Measurements from ENCODE around the gene TTN. TPM values are rescaled to one million over a fixed set of nuclear protein-coding genes. Genes with fewer than 3 reads are reported as not detected.

Gene TTN
- polyA plus RNA-seq, 4 donors, result 0.36 to 1.5 (median 0.76) TPM

DNA sequence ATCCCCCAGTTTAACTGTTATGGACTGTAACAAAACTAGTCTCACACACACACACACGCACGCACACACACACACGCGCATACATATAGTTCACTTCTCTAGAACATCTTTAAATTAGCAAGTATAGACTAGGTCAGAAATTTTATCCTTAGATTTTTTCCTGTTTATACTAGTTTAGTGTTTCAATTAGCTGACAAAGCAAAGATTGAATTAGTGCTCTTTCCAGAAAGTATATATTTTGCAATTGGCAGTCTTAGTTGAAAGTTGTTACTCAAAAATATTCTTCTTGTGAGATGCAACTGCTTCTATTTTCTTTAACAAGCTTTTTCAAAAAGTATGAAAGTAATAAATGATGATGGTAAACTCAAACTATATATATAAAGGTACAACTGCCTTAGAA lies 304.5 kb downstream of the TTN start:
- FAIRE-seq (no peak), DNase-seq (no peak)
- no peaks in the 10 kb centered on the region for H3K27me3 ChIP-seq (ENCODE audit: control insufficient read depth in 3 of 3, insufficient read depth in 3 of 3, low read length in 3 of 3)
- 97 to 99% (median 99%) methylated on average over 4 of the region's 4 CpGs for WGBS, 3 donors
- H3K4me1 ChIP-seq (ENCODE audit: control insufficient read depth in 3 of 3, insufficient read depth in 2 of 3, low read depth in 1 of 3, low read length in 2 of 3), result no peaks in the 10 kb centered on the region
- H3K36me3 ChIP-seq (ENCODE audit: control insufficient read depth in 3 of 3, insufficient read depth in 2 of 3, low read depth in 1 of 3, low read length in 3 of 3), result peaks cover 0 to 13% (median 12%) of the 10 kb centered on the region in 3 donors
- H3K4me3 ChIP-seq (ENCODE audit: low read depth in 1 of 3, low read length in 3 of 3), result no peak overlapping the region
- H3K27ac ChIP-seq (ENCODE audit: low read depth in 1 of 3, low read length in 2 of 3), result no peak overlapping the region
- H3K9me3 ChIP-seq (ENCODE audit: control insufficient read depth in 2 of 2, insufficient read depth in 1 of 2, low read depth in 1 of 2, low read length in 1 of 2), result no peaks in the 10 kb centered on the region

DNA sequence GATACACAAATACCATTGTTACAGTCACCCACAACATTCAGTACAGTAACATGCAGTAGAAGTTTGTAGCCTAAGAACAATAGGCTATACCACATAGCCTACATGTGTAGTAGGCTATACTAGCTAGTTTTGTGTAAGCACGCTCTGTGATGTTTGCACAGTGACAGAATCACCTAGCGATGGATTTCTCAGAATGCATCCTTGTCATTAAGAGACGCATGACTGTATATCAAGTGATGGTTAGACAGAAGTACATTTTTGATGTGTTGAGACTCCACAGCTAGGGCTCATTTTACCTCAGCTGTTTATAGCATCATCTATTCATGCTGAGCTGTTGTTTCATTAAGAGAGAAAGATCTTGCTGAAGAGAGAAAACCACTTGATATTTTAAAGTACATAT lies 307.6 kb downstream of the TTN start:
- no peaks in the 10 kb centered on the region for H3K27me3 ChIP-seq (ENCODE audit: control insufficient read depth in 3 of 3, insufficient read depth in 3 of 3, low read length in 3 of 3)
- no peaks in the 10 kb centered on the region for H3K4me1 ChIP-seq (ENCODE audit: control insufficient read depth in 3 of 3, insufficient read depth in 2 of 3, low read depth in 1 of 3, low read length in 2 of 3)
- H3K36me3 ChIP-seq (ENCODE audit: control insufficient read depth in 3 of 3, insufficient read depth in 2 of 3, low read depth in 1 of 3, low read length in 3 of 3), result peaks cover 13 to 20% (median 13%) of the 10 kb centered on the region in 3 donors
- no peak for FAIRE-seq
- H3K4me3 ChIP-seq (ENCODE audit: low read depth in 1 of 3, low read length in 3 of 3), result no peak overlapping the region
- H3K27ac ChIP-seq (ENCODE audit: low read depth in 1 of 3, low read length in 2 of 3), result no peak overlapping the region
- no peak for DNase-seq
- WGBS, 3 donors, result 95 to 97% (median 95%) methylated on average over 3 of the region's 3 CpGs
- H3K9me3 ChIP-seq (ENCODE audit: control insufficient read depth in 2 of 2, insufficient read depth in 1 of 2, low read depth in 1 of 2, low read length in 1 of 2), result no peaks in the 10 kb centered on the region

DNA sequence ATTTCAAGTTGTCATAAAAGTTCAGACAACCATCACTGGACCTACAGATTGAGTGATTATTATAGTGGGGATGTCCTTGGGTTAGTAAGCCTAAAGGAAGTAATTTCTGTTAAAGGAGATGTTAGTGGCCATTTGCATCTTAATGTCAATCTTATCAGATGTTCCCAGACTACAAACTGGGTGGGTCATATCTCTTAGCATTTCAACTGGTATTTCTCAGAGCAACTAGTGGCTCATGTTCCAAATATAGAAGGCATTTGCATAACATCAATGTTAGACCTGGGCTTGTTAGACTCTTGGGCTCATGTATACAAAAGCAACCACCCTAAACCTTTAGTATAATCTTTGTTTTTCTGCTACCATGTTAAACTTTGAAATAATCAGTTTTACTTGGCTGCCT lies 309.1 kb downstream of the TTN start:
- H3K27ac ChIP-seq (ENCODE audit: low read depth in 1 of 3, low read length in 2 of 3), result no peak overlapping the region
- DNase-seq (no peak), FAIRE-seq (no peak)
- H3K4me1 ChIP-seq (ENCODE audit: control insufficient read depth in 3 of 3, insufficient read depth in 2 of 3, low read depth in 1 of 3, low read length in 2 of 3), result no peaks in the 10 kb centered on the region
- no peak overlapping the region for H3K4me3 ChIP-seq (ENCODE audit: low read depth in 1 of 3, low read length in 3 of 3)
- peaks cover 20 to 22% (median 20%) of the 10 kb centered on the region in 3 donors for H3K36me3 ChIP-seq (ENCODE audit: control insufficient read depth in 3 of 3, insufficient read depth in 2 of 3, low read depth in 1 of 3, low read length in 3 of 3)
- H3K9me3 ChIP-seq (ENCODE audit: control insufficient read depth in 2 of 2, insufficient read depth in 1 of 2, low read depth in 1 of 2, low read length in 1 of 2), result no peaks in the 10 kb centered on the region
- no peaks in the 10 kb centered on the region for H3K27me3 ChIP-seq (ENCODE audit: control insufficient read depth in 3 of 3, insufficient read depth in 3 of 3, low read length in 3 of 3)

DNA sequence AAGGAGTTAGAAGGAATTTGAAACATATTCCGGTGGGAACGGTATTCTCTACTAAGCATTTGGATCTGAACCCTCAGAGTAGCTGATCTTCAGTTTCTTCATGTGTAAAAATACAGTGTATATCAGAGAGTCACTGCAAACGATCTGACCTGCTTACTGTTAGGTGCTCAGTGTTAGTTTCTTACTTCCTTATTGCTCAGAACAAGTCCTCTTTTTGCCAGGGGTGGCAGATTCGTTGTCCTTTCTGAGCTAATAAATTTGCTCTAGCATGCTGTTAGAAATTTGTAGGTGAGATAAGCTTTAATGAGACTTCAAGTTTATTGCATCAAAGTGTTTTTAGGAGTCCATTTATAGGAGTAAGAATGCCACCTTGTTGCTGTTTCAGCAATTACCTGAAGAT lies 311.2 kb downstream of the TTN start:
- H3K27ac ChIP-seq (ENCODE audit: low read depth in 1 of 3, low read length in 2 of 3), result no peak overlapping the region
- no peaks in the 10 kb centered on the region for H3K4me1 ChIP-seq (ENCODE audit: control insufficient read depth in 3 of 3, insufficient read depth in 2 of 3, low read depth in 1 of 3, low read length in 2 of 3)
- no peaks in the 10 kb centered on the region for H3K9me3 ChIP-seq (ENCODE audit: control insufficient read depth in 2 of 2, insufficient read depth in 1 of 2, low read depth in 1 of 2, low read length in 1 of 2)
- H3K4me3 ChIP-seq (ENCODE audit: low read depth in 1 of 3, low read length in 3 of 3), result no peak overlapping the region
- H3K36me3 ChIP-seq (ENCODE audit: control insufficient read depth in 3 of 3, insufficient read depth in 2 of 3, low read depth in 1 of 3, low read length in 3 of 3), result peaks cover 20 to 28% (median 25%) of the 10 kb centered on the region in 3 donors
- FAIRE-seq (no peak), DNase-seq (peak; percentile 23 to 69)
- H3K27me3 ChIP-seq (ENCODE audit: control insufficient read depth in 3 of 3, insufficient read depth in 3 of 3, low read length in 3 of 3), result no peaks in the 10 kb centered on the region
- 14 to 58% (median 32%) methylated on average over 4 of the region's 4 CpGs for WGBS, 3 donors

DNA sequence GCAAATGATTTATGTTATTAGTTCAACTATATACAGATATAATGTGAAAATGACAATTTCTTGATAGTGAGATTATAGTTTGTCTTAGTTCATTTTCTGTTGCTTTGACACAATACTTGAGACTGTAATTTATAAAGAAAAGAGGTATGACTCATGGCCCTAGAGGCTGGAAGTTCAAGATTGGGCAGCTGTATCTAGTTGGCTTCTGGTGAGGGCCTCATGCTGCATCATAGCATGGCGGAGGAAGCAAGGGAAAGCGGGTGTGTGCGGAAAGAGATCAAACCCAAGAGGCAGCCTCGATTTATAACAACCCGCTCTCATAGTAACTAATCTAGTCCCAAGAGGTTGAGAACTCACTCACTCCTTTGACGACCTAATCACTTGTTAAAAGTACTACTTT lies 315.6 kb downstream of the TTN start:
- FAIRE-seq (no peak), DNase-seq (no peak)
- H3K27me3 ChIP-seq (ENCODE audit: control insufficient read depth in 3 of 3, insufficient read depth in 3 of 3, low read length in 3 of 3), result no peaks in the 10 kb centered on the region
- H3K9me3 ChIP-seq (ENCODE audit: control insufficient read depth in 2 of 2, insufficient read depth in 1 of 2, low read depth in 1 of 2, low read length in 1 of 2), result no peaks in the 10 kb centered on the region
- H3K4me3 ChIP-seq (ENCODE audit: low read depth in 1 of 3, low read length in 3 of 3), result no peak overlapping the region
- no peaks in the 10 kb centered on the region for H3K4me1 ChIP-seq (ENCODE audit: control insufficient read depth in 3 of 3, insufficient read depth in 2 of 3, low read depth in 1 of 3, low read length in 2 of 3)
- H3K36me3 ChIP-seq (ENCODE audit: control insufficient read depth in 3 of 3, insufficient read depth in 2 of 3, low read depth in 1 of 3, low read length in 3 of 3), result peaks cover 8 to 37% (median 21%) of the 10 kb centered on the region in 3 donors
- H3K27ac ChIP-seq (ENCODE audit: low read depth in 1 of 3, low read length in 2 of 3), result no peak overlapping the region
- 84 to 97% (median 90%) methylated on average over 6 of the region's 6 CpGs for WGBS, 3 donors

DNA sequence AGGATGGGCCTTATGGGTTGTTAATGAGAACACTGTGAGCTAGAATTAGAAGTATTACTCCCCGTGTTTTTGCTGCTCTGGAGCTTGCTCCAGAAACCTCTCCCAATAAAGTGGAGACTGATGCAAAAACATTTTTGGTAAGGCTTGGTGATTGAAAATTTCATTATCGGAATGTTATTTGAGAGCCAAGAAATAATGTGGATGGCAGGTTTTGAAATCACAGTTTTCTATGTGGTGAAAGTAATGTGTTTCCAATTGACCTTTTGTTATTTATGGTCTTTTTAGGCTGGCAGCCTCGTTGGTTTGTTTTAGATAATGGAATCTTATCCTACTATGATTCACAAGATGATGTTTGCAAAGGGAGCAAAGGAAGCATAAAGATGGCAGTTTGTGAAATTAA lies 321.9 kb downstream of the TTN start:
- H3K27ac ChIP-seq (ENCODE audit: low read depth in 1 of 3, low read length in 2 of 3), result no peak overlapping the region
- H3K4me3 ChIP-seq (ENCODE audit: low read depth in 1 of 3, low read length in 3 of 3), result no peak overlapping the region
- no peaks in the 10 kb centered on the region for H3K27me3 ChIP-seq (ENCODE audit: control insufficient read depth in 3 of 3, insufficient read depth in 3 of 3, low read length in 3 of 3)
- FAIRE-seq (no peak), DNase-seq (no peak)
- H3K36me3 ChIP-seq (ENCODE audit: control insufficient read depth in 3 of 3, insufficient read depth in 2 of 3, low read depth in 1 of 3, low read length in 3 of 3), result peaks cover 0 to 11% (median 10%) of the 10 kb centered on the region in 3 donors
- peaks cover 16 to 28% (median 19%) of the 10 kb centered on the region in 3 donors for H3K4me1 ChIP-seq (ENCODE audit: control insufficient read depth in 3 of 3, insufficient read depth in 2 of 3, low read depth in 1 of 3, low read length in 2 of 3)
- WGBS, 3 donors, result 57 to 78% (median 73%) methylated on average over 3 of the region's 3 CpGs
- no peaks in the 10 kb centered on the region for H3K9me3 ChIP-seq (ENCODE audit: control insufficient read depth in 2 of 2, insufficient read depth in 1 of 2, low read depth in 1 of 2, low read length in 1 of 2)

DNA sequence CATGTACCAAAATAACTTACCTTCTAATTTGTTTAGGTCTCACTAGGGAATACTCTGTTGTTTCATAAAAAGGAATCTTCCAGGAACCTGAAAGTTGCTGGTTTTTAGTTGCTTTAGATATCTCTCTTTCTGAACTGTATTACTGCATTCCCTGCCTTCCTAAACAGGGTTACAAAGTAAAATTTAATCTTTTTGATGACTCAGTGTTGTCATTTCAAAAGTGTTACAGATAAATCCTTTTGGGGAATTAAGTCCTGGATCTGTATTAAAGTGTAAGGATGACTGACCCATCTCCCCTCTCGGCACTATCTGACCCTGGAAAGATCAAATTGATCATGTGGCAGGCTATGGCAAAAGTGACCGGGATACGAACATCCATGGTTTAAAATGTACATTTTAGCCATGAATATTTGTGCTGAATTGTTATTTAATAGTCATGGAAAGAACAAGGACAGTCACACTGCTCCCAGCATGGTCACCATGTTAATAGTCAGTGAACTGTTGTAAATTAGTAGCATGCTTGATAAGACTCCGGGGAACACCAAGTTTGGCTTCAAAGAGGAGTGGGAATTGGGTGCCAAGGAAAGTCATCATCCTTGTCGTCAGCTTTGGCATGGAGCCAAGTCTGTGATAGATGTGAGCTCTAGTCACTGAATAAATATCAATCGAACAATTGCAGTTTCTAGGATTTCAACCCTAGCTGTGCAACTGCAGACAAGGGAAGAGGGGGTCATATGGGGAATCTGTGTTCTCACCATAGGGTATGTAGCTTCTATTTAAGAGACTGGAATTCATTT lies 322.8 kb downstream of the TTN start:
- Histone ChIP-seq H3K27ac (ENCODE audit: low read depth in 1 of 3, low read length in 2 of 3) (no peak overlapping the region), H3K9me3 (ENCODE audit: control insufficient read depth in 2 of 2, insufficient read depth in 1 of 2, low read depth in 1 of 2, low read length in 1 of 2) (no peaks in the 10 kb centered on the region), H3K4me3 (ENCODE audit: low read depth in 1 of 3, low read length in 3 of 3) (no peak overlapping the region), H3K4me1 (ENCODE audit: control insufficient read depth in 3 of 3, insufficient read depth in 2 of 3, low read depth in 1 of 3, low read length in 2 of 3) (peaks cover 19 to 28% (median 22%) of the 10 kb centered on the region in 3 donors), H3K27me3 (ENCODE audit: control insufficient read depth in 3 of 3, insufficient read depth in 3 of 3, low read length in 3 of 3) (no peaks in the 10 kb centered on the region), H3K36me3 (ENCODE audit: control insufficient read depth in 3 of 3, insufficient read depth in 2 of 3, low read depth in 1 of 3, low read length in 3 of 3) (peaks cover 0 to 10% (median 8%) of the 10 kb centered on the region in 3 donors)
- no peak for FAIRE-seq
- 44 to 61% (median 49%) methylated on average over 6 of the region's 6 CpGs for WGBS, 3 donors
- DNase-seq, result peak; percentile 51 to 82

DNA sequence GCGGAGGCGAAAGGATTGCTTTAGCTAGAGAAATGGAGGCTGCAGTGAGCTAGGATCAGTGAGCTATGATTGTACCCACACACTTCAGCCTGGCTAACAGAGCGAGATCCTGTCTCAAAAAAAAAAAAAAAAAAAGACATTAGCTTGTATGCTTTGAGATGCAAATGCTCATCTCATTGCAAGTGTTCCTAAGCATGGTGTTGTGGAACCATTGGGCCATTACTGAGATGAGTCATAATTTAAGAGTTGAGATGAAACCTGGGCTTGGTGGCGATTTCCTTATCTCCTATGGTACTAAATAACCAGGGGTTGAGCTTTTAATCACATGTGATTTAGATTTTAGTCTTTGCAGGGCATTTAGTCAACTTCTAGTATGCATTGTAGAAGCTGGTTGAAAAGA lies 324.8 kb downstream of the TTN start:
- Histone ChIP-seq H3K4me3 (ENCODE audit: low read depth in 1 of 3, low read length in 3 of 3) (no peak overlapping the region), H3K4me1 (ENCODE audit: control insufficient read depth in 3 of 3, insufficient read depth in 2 of 3, low read depth in 1 of 3, low read length in 2 of 3) (peaks cover 19 to 31% (median 24%) of the 10 kb centered on the region in 3 donors), H3K36me3 (ENCODE audit: control insufficient read depth in 3 of 3, insufficient read depth in 2 of 3, low read depth in 1 of 3, low read length in 3 of 3) (peaks cover 0 to 8% (median 3%) of the 10 kb centered on the region in 3 donors), H3K27me3 (ENCODE audit: control insufficient read depth in 3 of 3, insufficient read depth in 3 of 3, low read length in 3 of 3) (no peaks in the 10 kb centered on the region), H3K27ac (ENCODE audit: low read depth in 1 of 3, low read length in 2 of 3) (no peak overlapping the region), H3K9me3 (ENCODE audit: control insufficient read depth in 2 of 2, insufficient read depth in 1 of 2, low read depth in 1 of 2, low read length in 1 of 2) (no peaks in the 10 kb centered on the region)
- WGBS, 3 donors, result 60 to 80% (median 63%) methylated on average over 4 of the region's 4 CpGs
- DNase-seq (peak; percentile 15 to 70), FAIRE-seq (no peak)
